ENCODE data around the gene PDGFB.

Gene PDGFB

GRCh38 chr22:39177456-39177775 lies 67.4 kb downstream of the PDGFB start:
- Mint-ChIP-seq H3K36me3 (ENCODE audit: low read depth) (no peaks in the 10 kb centered on the region), H3K4me3 (no peak overlapping the region), H3K9me3 (peaks cover 3% of the 10 kb centered on the region), H3K27ac (no peak overlapping the region), H3K27me3 (no peaks in the 10 kb centered on the region), H3K4me1 (ENCODE audit: low read depth) (peaks cover 36% of the 10 kb centered on the region)

- no peaks in the 10 kb centered on the region for H3K36me3 Mint-ChIP-seq (ENCODE audit: low read depth)
- no peak overlapping the region for H3K4me3 Mint-ChIP-seq
- peaks cover 41% of the 10 kb centered on the region for H3K4me1 Mint-ChIP-seq (ENCODE audit: low read depth)
- no peaks in the 10 kb centered on the region for H3K27me3 Mint-ChIP-seq
- no peak overlapping the region for H3K27ac Mint-ChIP-seq
- H3K9me3 Mint-ChIP-seq = peaks cover 3% of the 10 kb centered on the region
Observed at GRCh38 chr22:39176714-39177455, 67.9 kb downstream of the PDGFB start.

GRCh38 chr22:39176143-39176713 lies 68.6 kb downstream of the PDGFB start:
- no peaks in the 10 kb centered on the region for H3K27me3 Mint-ChIP-seq
- peaks cover 47% of the 10 kb centered on the region for H3K4me1 Mint-ChIP-seq (ENCODE audit: low read depth)
- H3K36me3 Mint-ChIP-seq (ENCODE audit: low read depth) = no peaks in the 10 kb centered on the region
- no peak overlapping the region for H3K4me3 Mint-ChIP-seq
- peaks cover 2% of the 10 kb centered on the region for H3K9me3 Mint-ChIP-seq
- no peak overlapping the region for H3K27ac Mint-ChIP-seq

GRCh38 chr22:39175353-39176142 lies 69.2 kb downstream of the PDGFB start:
- Mint-ChIP-seq H3K27ac (no peak overlapping the region), H3K4me1 (ENCODE audit: low read depth) (peaks cover 54% of the 10 kb centered on the region), H3K4me3 (no peak overlapping the region), H3K9me3 (no peaks in the 10 kb centered on the region), H3K36me3 (ENCODE audit: low read depth) (no peaks in the 10 kb centered on the region), H3K27me3 (no peaks in the 10 kb centered on the region)

GRCh38 chr22:39174498-39175352 lies 70.1 kb downstream of the PDGFB start:
- Mint-ChIP-seq H3K36me3 (ENCODE audit: low read depth) (no peaks in the 10 kb centered on the region), H3K27me3 (no peaks in the 10 kb centered on the region), H3K27ac (peak overlapping the region; percentile 80), H3K4me1 (ENCODE audit: low read depth) (peaks cover 54% of the 10 kb centered on the region), H3K9me3 (no peaks in the 10 kb centered on the region), H3K4me3 (peak overlapping the region; percentile 5)

- Mint-ChIP-seq H3K9me3 (no peaks in the 10 kb centered on the region), H3K4me1 (ENCODE audit: low read depth) (peaks cover 54% of the 10 kb centered on the region), H3K27me3 (no peaks in the 10 kb centered on the region), H3K4me3 (peak overlapping the region; percentile 17), H3K36me3 (ENCODE audit: low read depth) (no peaks in the 10 kb centered on the region), H3K27ac (peak overlapping the region; percentile 80)
Observed at GRCh38 chr22:39173787-39174497, 70.8 kb downstream of the PDGFB start.

Data from stimulated activated naive CD8-positive, alpha-beta T cell treated with anti-CD3 and anti-CD28 coated beads, Interleukin-15, Interleukin-2, amounts not matched to agents 100 ng/mL and 50 ng/mL, for 24 hours (primary cell).